ENCODE results near the gene GHDC.
"Not testable (repeated sequence)": the region's sequence is repeated elsewhere in the genome, so short reads cannot be mapped to it uniquely, and the experiment has no call there.

Gene GHDC

DNA sequence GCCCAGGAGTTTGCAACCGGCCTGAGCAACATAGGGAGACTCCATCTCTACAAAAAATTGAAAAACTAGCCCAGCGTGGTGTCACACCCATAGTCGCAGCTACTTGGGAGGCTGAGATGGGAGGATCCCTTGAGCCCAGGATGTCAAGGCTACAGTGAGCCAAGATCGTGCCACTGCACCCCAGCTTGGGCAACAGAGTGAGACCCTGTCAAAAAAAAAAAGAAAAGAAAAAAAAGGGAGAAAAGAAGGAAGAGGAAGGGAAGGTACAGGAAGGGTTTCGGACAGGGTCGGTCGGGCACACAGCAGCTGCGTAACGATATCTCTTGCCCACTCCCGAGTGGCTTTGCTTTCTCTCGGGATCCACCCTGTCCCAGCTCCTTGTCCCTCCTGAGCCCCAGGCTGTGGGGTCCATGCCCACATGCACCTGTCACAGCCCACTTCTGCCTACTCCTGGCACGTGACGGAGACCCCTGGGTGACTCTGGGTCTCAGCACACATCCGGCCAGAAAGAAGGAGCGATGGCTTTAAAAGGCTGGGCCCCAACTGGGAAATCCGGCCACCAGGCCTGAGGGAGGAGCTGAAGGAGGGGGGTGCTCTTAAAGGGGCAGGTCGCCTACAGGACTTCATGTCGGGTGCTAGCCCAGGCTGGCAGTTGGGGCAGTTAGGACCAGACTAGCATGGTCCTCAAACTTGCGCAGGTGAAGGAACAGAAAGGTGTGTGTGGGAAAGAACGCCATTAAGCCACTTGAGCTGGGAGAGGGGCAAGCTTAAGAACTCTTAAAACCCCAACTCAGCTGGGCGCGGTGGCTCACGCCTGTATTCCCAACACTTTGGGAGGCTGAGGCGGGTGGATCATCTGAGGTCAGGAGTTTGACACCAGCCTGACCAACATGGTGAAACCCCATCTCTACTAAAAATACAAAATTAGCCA, at the start of gene GHDC:
Gene GHDC (minus strand): TSS at position 526 of the 931 bp plus-strand sequence. CDS start 913 bp downstream, outside the sequence.
- DNase-seq (ENCODE audit: low read depth): peak; percentile 74

- no peak for DNase-seq (ENCODE audit: low read depth)
Observed at GRCh38 chr17:42243493-42243982, 49.2 kb upstream of the GHDC start.

DNA sequence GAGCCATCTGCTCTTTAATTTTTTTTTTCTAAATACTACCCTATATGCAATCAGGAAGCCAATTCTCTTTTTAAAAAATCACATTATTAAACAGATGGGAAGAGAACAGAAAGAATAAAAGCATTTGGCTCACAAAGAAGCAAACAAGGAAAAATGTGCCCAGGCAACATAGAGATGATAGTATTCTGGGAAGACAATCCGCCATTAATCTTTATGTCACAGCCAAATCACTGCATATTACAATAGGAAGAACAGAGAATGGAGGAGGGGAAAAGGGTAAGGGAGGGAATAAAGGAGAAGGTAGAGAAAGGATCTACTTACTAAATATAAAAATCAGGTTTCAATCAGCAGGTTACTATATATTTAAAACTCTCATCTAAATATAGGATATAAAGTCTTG, 47.6 kb upstream of the GHDC start:
- DNase-seq (ENCODE audit: low read depth): no peak

- DNase-seq (ENCODE audit: low read depth): not testable (repeated sequence)
Observed at GRCh38 chr17:42240863-42241262, 46.6 kb upstream of the GHDC start.

GRCh38 chr17:42240201-42240600, 45.9 kb upstream of the GHDC start:
- DNase-seq (ENCODE audit: low read depth): peak; percentile 32

- DNase-seq (ENCODE audit: low read depth): not testable (repeated sequence)
Observed at GRCh38 chr17:42239576-42239975, 45.3 kb upstream of the GHDC start.

- no peak for DNase-seq (ENCODE audit: low read depth)
Observed at GRCh38 chr17:42236760-42237159, 42.5 kb upstream of the GHDC start.

DNA sequence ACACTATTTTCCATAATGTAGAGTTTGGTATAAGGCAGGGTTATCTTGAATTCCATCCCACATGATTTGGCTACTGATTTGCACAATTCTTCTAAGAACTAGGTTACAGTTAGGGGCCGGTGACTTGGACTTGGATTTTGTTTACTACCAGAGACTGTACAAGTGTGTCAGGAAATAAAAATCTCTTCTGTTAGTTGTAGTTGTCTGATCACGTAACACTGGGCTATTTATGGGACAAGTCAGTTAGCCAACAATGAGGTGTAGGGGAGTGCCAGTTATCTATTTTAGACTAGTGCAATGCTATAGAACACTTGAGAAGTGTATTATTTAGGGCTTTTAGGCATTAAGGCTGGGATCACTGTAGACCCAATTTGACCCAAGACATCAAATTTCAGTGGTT, 39.7 kb upstream of the GHDC start:
- peak; percentile 40 for DNase-seq (ENCODE audit: low read depth)

DNA sequence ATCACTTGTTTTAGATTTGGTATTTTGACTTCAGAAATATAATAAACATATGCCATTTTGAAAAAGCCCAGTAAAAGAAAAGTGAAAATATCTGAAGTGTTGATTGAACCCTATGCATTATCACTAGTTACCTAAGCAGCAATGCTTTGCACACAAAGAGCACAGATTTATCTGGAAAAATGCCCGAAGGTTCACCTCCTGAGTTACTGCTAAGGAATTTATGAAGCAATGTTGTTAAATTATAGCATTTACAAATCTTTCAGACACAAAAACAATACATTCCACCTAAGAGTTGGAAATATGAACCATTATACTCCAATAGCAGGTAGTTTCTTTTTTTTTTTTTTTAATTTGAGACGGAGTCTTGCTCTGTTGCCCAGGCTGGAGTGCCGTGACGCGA, 38.9 kb upstream of the GHDC start:
- DNase-seq (ENCODE audit: low read depth): peak; percentile 86

GRCh38 chr17:42230225-42230624, 35.9 kb upstream of the GHDC start:
- no peak for DNase-seq (ENCODE audit: low read depth)

DNA sequence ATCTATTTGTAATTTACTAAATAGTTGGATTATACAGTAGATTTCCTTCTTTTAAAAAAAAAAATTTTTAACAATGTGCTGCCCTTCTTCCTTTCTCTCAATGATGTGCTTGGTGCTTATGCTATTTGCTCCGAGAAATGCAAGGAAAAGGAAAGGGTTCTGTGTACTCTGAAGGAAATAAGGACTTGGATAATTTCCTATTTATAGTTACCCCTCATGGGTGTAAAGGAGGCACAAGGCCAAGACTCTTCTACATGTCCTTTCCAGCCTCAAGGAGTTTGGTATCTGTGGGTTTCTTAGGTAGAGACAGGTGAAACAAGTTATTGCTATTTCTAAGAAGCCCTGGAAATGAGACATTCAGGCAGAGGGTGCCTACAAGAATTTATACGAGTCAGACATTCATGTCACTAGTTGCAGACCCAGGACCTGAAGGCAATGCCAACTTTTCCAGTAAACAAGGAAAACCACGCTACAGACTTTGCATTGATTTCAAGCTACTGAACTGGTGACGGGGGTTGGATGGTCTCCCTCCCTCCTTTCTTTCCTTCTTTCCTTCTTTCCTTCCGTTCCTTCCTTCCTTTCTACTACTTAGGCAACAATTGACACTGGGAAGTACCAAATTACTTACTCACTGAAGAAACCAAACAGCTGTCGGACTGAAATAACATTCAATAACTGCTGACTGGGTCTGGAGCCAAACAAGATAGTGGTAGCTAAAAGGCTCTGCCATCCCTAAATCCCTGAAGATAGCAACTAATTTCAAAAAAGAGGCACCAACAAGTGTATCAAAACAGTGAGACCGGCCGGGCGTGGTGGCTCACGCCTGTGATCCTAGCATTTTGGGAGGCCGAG, 33.8 kb upstream of the GHDC start:
- peak; percentile 29 for DNase-seq (ENCODE audit: low read depth)

GRCh38 chr17:42225646-42226045, 31.4 kb upstream of the GHDC start:
- DNase-seq (ENCODE audit: low read depth): no peak

DNA sequence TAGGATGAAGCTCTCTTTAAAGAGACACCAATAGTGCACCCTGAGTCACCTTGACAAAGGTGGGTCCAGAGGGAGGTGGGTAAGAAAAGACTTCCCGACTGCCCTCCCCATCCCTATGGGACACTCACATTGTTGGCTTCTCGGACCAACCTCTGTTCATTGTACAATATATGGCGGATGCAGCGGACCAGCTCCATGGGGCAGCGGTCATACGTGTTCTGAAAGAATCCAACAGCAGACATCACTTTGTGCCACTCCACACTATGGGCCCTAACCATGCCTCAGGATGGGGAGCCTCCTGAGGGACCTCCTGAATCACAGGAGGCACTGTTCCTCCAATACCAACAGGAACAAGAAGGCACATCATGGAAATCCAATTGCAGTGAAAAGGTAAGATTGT, 30.4 kb upstream of the GHDC start:
- DNase-seq (ENCODE audit: low read depth): no peak

DNA sequence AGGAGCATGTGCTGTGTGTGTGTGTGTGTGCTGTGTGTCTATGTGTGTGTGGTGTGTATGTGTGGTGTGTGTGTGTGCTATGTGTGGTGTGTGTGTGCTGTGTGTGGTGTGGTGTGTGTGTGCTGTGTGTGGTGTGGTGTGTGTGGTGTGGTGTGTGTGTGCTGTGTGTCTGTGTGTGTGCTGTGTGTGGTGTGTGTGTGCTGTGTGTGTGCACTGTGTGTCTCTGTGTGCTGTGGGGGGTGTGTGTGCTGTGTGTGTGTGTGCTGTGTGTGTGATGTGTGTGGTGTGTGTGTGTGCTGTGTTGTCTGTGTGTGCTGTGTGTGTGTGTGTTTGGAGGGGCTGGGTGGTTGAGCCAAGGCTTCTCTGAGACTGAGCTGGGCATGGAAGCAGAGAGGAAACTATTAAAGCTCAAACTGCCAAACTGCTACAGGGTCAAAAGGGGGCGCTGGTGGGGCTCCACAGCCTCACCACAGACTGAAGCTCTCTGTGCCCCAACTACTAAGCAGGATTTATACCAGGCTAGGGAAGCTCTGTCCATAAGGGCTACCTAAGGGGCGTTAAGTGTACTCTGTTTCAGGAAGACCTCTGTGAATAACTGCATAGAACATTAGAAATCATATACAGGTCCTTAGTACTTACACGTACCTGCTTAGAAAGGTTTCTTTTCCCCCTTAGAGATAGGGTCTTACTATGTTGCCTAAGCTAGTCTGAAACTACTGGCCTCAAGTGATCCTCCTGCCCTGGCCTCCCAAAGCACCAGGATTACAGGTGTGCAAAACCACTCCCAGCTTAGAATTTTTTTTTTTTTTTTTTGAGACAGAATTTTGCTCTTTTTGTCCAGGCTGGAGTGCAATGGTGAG, 27.8 kb upstream of the GHDC start:
- peak; percentile 60 for DNase-seq (ENCODE audit: low read depth)

DNA sequence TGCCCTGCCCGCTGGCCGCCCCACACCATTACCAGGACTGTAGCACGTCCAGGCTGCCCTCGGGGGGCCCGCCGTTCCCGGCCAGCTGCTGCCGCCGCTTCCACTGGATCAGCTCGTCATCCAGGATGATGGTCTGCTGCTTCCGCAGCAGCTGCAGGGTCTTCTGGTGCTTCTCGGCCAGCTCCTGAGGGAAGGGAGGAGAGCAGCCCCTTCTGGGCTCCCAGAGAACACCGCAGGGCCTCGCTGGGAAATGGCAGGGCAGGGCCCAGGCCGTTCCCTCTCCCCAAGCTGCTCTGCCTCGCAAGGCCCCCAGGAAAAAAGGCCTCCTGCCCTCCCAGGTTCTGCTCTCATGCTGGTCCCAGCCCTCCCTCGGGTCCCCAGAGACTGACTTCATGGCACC, 25.0 kb upstream of the GHDC start:
- DNase-seq (ENCODE audit: low read depth): not testable (repeated sequence)

DNA sequence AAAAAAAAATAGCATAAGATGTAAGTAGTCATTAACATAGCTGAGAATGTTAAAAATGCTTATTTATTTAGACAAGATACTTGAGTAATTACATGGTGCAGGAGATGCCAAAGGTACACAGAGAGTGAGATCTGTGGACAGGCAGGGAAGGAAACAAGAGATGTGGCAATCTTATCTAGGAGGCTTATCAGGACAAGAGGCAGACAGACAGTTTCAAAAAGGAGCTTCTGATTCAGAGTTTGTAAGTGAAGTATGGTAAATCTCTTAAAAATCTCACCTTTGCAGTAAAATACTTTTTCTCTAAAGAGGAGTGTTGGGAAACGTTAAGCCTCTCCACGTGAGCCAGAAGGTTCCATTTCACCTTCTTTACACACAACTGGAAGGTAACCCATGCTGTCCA, 19.9 kb upstream of the GHDC start:
- DNase-seq (ENCODE audit: low read depth): peak; percentile 67

DNA sequence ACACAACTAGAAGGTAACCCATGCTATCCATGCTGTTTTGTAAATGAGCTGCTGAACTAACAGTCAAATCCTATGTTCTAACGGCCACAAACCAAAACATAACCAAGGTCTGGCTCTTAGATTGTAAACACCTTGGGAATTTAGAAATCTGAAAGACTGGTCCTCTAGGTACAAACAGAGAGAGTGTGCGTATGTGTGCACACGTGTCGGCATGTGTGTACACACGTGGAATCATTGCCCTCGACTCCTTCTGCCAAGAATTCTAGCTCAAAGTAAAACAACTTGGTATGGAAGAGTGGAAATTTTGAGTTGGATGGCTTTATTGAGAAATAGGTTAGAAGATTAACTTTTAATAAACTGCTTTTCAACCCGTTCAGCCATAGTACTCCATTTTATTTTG, 18.1 kb upstream of the GHDC start:
- DNase-seq (ENCODE audit: low read depth): no peak

- not testable (repeated sequence) for DNase-seq (ENCODE audit: low read depth)
Observed at GRCh38 chr17:42211921-42212341, 17.6 kb upstream of the GHDC start.

DNA sequence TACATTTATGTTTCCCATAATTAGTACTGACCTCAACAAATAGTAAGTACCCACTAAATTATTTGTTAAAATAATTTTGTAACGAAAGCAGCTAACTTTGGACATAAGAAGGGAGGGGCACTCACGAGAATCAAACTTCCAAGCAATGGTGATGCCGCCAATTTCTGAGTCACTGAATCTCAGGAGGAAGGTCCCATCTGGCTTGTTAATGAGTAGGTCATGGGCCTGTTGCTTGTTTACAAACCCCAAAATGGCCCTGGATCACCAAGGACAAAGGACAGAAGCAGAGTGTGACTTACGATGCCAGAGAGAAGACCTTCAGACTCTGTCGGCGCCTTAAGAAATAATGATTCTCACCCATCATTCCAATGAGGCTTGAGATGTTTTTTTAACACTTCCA, 15.8 kb upstream of the GHDC start:
- no peak for DNase-seq (ENCODE audit: low read depth)

DNA sequence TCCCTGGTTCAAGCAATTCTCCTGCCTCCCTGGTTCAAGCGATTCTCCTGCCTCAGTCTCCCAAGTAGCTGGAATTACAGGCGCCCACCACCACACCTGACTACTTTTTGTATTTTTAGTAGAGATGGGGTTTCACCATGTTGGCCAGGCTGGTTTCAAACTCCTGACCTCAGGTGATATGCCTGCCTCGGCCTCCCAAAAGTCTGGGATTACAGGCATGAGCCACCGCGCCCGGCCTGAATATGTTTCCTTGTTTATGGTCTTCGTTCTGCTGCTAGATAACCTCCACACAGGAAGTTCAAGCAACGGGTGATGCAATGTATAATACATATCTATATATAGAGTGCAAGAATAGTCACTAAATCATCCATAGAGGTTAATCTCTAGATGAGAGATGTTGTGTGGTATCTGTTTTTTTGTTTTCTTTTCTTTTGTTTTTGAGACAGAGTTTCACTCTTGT, 11.9 kb upstream of the GHDC start:
- peak; percentile 42 for DNase-seq (ENCODE audit: low read depth)

- DNase-seq (ENCODE audit: low read depth): peak; percentile 30
Observed at GRCh38 chr17:42203354-42203753, 9.1 kb upstream of the GHDC start.

DNA sequence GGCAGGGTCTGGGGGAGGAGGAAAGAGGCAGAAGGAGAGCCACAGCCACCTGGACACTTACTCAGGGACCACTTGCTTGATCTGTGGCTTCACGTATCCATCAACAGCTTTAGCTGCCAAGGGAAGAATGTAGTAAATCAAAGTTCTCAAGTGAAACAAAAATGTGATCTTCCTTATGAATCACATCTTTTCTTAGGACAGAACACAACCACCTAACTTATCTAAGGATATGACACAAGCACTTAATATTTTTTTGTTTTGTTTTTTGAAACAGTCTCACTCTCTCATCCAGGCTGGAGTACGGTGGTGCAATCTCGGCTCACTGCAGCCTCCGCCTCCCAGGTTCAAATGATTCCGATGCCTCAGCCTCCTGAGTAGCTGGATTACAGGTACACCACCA, 8.4 kb upstream of the GHDC start:
- DNase-seq (ENCODE audit: low read depth): peak; percentile 82
